Tibial nerve (tissue), 4 donors: ENCODE data around the gene SLC38A7.

ENCODE experiments used
- CTCF ChIP-seq, 5 experiments: fragments of 200-600 bp in 3 of 5; fragments of 450-650 bp in 2 of 5; sonication (generic) in 3 of 5; IDR thresholded peaks; one replicate each; pipeline ENCODE4 v1.5.1; 2016 to 2019; ENCODE audit warnings: antibody characterized with exemption in 5 of 5, mild to moderate bottlenecking in 3 of 5, moderate library complexity in 2 of 5
- EP300 ChIP-seq, 2 donors: sonication (generic); formaldehyde crosslinking; IDR thresholded peaks; one replicate each; pipeline ENCODE4 v1.6.1; 2017; ENCODE audit warnings: antibody characterized with exemption in 2 of 2, mild to moderate bottlenecking in 1 of 2

- no peak for TF ChIP-seq CTCF (IDR thresholded peaks at IDR 0.05)
- no peak for TF ChIP-seq EP300 (IDR thresholded peaks at IDR 0.05)
These were observed 48.7 kb upstream of the SLC38A7 start for GRCh38 chr16:58733248-58733670.
